NB4 (cell line): ENCODE measurements around the gene TMEM187.

Experiments used
- MYC ChIP-seq: IDR thresholded peaks from 2 replicates; pipeline ENCODE4 v1.6.1; 2011; ENCODE audit warnings: low read depth, low read length
- TF ChIP-seq, protein P1 (sequence below): IDR thresholded peaks from one replicate; pipeline ENCODE4 v1.5.1; 2012; ENCODE audit warnings: low read depth, low read length
- TF ChIP-seq, protein P2 (sequence below): IDR thresholded peaks from 2 replicates; pipeline ENCODE4 v1.6.1; 2011; ENCODE audit warnings: low read depth, low read length

DNA sequence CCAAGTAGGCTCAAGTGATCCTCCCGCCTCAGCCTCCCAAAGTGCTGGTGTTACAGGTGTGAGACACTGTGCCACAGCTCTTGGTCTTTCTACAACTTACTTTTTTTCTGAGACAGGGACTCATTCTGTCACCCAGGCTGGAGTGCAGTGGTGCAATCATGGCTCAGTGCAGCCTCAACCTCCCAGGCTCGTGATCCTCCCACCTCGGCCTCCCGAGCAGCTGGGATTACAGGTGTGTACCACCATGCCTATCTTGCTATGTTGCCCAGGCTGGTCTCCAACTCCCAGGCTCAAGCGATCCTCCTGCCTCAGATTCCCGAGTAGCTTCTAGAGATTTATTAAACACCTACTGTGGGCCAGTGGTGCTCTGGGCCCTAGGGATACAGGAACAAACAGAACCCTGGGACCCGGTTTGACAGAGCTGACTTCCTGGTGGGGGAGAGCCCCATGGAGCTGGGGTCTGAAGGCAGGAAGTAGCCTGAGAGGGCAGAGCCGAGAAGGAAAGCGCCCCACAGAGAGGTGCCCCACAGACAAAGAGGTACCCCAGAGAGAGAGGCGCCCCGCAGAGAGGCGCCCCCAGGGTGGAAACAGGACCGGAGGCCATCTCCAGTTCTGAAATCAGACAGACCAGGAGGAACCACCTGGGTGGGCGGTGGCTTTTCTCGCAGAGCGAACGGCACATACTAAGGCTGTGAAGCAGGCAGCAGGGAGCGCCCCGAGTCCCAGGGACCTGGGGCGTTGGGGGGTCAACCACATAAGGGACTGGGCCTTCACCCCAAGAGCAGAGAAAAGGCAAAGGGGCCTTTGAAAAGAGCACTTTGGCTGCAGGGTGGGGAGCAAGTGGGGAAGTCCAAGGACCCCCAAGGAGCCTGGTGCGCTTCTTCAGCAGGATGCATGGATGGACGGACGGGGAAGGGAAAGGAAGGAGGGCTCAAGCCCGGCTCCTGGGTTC lies 42.2 kb downstream of the TMEM187 start:
- TF ChIP-seq, protein P1, sequence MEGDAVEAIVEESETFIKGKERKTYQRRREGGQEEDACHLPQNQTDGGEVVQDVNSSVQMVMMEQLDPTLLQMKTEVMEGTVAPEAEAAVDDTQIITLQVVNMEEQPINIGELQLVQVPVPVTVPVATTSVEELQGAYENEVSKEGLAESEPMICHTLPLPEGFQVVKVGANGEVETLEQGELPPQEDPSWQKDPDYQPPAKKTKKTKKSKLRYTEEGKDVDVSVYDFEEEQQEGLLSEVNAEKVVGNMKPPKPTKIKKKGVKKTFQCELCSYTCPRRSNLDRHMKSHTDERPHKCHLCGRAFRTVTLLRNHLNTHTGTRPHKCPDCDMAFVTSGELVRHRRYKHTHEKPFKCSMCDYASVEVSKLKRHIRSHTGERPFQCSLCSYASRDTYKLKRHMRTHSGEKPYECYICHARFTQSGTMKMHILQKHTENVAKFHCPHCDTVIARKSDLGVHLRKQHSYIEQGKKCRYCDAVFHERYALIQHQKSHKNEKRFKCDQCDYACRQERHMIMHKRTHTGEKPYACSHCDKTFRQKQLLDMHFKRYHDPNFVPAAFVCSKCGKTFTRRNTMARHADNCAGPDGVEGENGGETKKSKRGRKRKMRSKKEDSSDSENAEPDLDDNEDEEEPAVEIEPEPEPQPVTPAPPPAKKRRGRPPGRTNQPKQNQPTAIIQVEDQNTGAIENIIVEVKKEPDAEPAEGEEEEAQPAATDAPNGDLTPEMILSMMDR = no peak
- TF ChIP-seq, protein P2, sequence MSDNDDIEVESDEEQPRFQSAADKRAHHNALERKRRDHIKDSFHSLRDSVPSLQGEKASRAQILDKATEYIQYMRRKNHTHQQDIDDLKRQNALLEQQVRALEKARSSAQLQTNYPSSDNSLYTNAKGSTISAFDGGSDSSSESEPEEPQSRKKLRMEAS = no peak
- no peak for TF ChIP-seq MYC
